Breast epithelium (tissue), 4 donors: ENCODE results near the gene STARD13. TPM values are rescaled to one million over a fixed set of nuclear protein-coding genes. Genes with fewer than 3 reads are reported as not detected.

Source experiments
- DNase-seq, 2 donors: peaks; one replicate each; pipeline ENCODE4 v3.0.0-alpha.2; 2019; ENCODE audit warnings: low spot score in 2 of 2
- H3K27ac ChIP-seq, 2 donors: fragments of 200-600 bp; sonication (generic) in 1 of 2; one replicate each; pipeline ENCODE4 v1.5.1; 2016 to 2019; ENCODE audit warnings: mild to moderate bottlenecking in 1 of 2
- H3K27me3 ChIP-seq, 2 donors: fragments of 200-600 bp; sonication (generic) in 1 of 2; one replicate each; pipeline versions ENCODE4 v1.5.1 to v1.6.0; 2017 to 2019; ENCODE audit warnings: control low read depth in 1 of 2, mild to moderate bottlenecking in 1 of 2
- H3K36me3 ChIP-seq: fragments of 200-600 bp; one replicate; pipeline ENCODE4 v1.5.1; 2019
- H3K4me1 ChIP-seq, 2 donors: fragments of 200-600 bp; sonication (generic); one replicate each; pipeline ENCODE4 v1.5.1; 2016 to 2019; ENCODE audit warnings: control low read depth in 1 of 2
- H3K4me3 ChIP-seq, 3 donors: fragments of 200-600 bp; sonication (generic); 1 replicate in 2 of 3; 2 replicates in 1 of 3; pipeline ENCODE4 v1.5.1; 2016 to 2019; ENCODE audit warnings: mild to moderate bottlenecking in 3 of 3, moderate library complexity in 2 of 3
- H3K9me3 ChIP-seq, 2 donors: fragments of 200-600 bp; sonication (generic) in 1 of 2; one replicate each; pipeline ENCODE4 v1.5.1; 2016 to 2019; ENCODE audit warnings: control low read depth in 1 of 2
- POLR2A ChIP-seq: fragments of 450-650 bp; IDR thresholded peaks from one replicate; pipeline ENCODE4 v1.6.1; 2016; ENCODE audit warnings: antibody characterized with exemption, mild to moderate bottlenecking, moderate library complexity
- POLR2AphosphoS5 ChIP-seq, 3 donors: sonication (generic); formaldehyde crosslinking; IDR thresholded peaks; one replicate each; pipeline ENCODE4 v1.6.1; 2017; ENCODE audit warnings: antibody characterized with exemption in 3 of 3
- intact Hi-C: fragments of 100-400 bp; cut with DNase I; formaldehyde crosslinking; loops from one replicate; pipeline ENCODE4 v1.15.1; 2023; ENCODE audit warnings: low total_unique reads
- total RNA-seq, 3 donors: library from RNA; depleted of rRNA; stranded (reverse); fragments of >200 nt; gene quantifications; one replicate each; pipeline ENCODE4 v1.1.0, GENCODE V29; 2016
- TF ChIP-seq, protein P1 (sequence below), 3 donors: fragments of 450-650 bp; IDR thresholded peaks; one replicate each; pipeline ENCODE4 v1.5.1; 2016 to 2017; ENCODE audit warnings: antibody characterized with exemption in 3 of 3, mild to moderate bottlenecking in 3 of 3, moderate library complexity in 3 of 3

STARD13 gene
- total RNA-seq, 3 donors from 2014 or later, result 42.4 to 62.3 (median 58.7) TPM

DNA sequence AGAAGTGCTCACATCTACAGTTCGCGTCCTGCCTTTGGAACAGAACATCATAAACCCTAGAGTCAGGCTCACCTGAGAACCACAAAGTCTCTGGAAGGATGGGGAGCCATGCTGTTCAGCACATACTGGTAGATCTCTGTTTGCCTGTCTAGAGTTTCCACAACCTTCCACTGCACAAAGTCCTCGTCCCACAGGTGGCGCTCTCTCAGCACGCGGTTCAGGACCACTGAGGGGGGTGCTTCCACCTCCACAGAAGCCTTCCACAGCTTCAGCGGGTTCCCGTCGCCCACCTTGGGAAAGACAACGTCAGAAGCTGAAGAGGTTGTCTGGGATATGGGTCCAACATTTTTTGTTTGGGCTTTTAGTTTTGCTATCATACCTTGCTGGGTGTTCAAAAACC, 175.8 kb downstream of the STARD13 start:
- H3K4me1 ChIP-seq, result peaks cover 0 to 8% of the 10 kb centered on the region in 2 donors
- no peaks in the 10 kb centered on the region for H3K9me3 ChIP-seq
- H3K27me3 ChIP-seq, result no peaks in the 10 kb centered on the region
- H3K36me3 ChIP-seq, result no peaks in the 10 kb centered on the region
- DNase-seq, result no peak
- H3K27ac ChIP-seq, result peak overlapping the region; percentile 78 to 82
- intact Hi-C loops, result no loop called here
- TF ChIP-seq POLR2A (no peak), POLR2AphosphoS5 (IDR thresholded peaks at IDR 0.05) (no peak)
- H3K4me3 ChIP-seq, result no peak overlapping the region

- TF ChIP-seq POLR2A (no peak), POLR2AphosphoS5 (IDR thresholded peaks at IDR 0.05) (no peak)
- DNase-seq, result no peak
- peaks cover 0 to 8% of the 10 kb centered on the region in 2 donors for H3K4me1 ChIP-seq
- intact Hi-C loops, result no loop called here
- no peaks in the 10 kb centered on the region for H3K27me3 ChIP-seq
- H3K4me3 ChIP-seq, result no peak overlapping the region
- H3K36me3 ChIP-seq, result peaks cover 3% of the 10 kb centered on the region
- peak overlapping the region in 1 of 2 donors; percentile 82 for H3K27ac ChIP-seq
- H3K9me3 ChIP-seq, result no peaks in the 10 kb centered on the region
These were observed 176.3 kb downstream of the STARD13 start for GRCh38 chr13:33109271-33109697.

GRCh38 chr13:33108620-33109019, 176.9 kb downstream of the STARD13 start:
- Histone ChIP-seq H3K4me3 (no peak overlapping the region), H3K27me3 (no peaks in the 10 kb centered on the region), H3K36me3 (peaks cover 4% of the 10 kb centered on the region), H3K27ac (no peak overlapping the region), H3K9me3 (no peaks in the 10 kb centered on the region), H3K4me1 (peaks cover 0 to 8% of the 10 kb centered on the region in 2 donors)
- no peak for DNase-seq
- intact Hi-C loops, result no loop called here
- no peak for TF ChIP-seq POLR2AphosphoS5 (IDR thresholded peaks at IDR 0.05)
- TF ChIP-seq, protein P1, sequence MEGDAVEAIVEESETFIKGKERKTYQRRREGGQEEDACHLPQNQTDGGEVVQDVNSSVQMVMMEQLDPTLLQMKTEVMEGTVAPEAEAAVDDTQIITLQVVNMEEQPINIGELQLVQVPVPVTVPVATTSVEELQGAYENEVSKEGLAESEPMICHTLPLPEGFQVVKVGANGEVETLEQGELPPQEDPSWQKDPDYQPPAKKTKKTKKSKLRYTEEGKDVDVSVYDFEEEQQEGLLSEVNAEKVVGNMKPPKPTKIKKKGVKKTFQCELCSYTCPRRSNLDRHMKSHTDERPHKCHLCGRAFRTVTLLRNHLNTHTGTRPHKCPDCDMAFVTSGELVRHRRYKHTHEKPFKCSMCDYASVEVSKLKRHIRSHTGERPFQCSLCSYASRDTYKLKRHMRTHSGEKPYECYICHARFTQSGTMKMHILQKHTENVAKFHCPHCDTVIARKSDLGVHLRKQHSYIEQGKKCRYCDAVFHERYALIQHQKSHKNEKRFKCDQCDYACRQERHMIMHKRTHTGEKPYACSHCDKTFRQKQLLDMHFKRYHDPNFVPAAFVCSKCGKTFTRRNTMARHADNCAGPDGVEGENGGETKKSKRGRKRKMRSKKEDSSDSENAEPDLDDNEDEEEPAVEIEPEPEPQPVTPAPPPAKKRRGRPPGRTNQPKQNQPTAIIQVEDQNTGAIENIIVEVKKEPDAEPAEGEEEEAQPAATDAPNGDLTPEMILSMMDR (IDR thresholded peaks at IDR 0.05), result no peak
- TF ChIP-seq POLR2A, result no peak

DNA sequence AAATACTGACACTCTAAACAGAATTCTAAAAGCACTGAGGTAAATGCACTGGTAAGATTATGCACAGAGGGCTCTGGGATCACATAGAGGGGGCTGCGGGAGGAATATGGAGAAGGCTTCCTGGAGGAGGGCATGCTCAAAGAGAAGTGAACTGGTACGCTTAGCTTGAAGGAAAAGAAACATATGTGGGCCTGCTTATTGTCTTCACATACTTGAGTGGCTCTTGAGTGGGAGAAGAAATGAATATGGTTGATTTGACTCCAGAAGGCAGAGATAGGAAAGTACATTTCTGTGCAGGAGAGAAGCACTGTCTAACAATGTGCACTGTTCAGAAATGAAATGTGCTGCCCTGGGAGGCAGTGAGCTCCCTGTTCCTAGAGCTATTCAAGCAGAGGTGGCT, 178.2 kb downstream of the STARD13 start:
- H3K9me3 ChIP-seq, result no peaks in the 10 kb centered on the region
- H3K27me3 ChIP-seq, result no peaks in the 10 kb centered on the region
- H3K4me1 ChIP-seq, result peaks cover 0 to 8% of the 10 kb centered on the region in 2 donors
- H3K4me3 ChIP-seq, result no peak overlapping the region
- intact Hi-C loops, result no loop called here
- TF ChIP-seq POLR2A (no peak), POLR2AphosphoS5 (IDR thresholded peaks at IDR 0.05) (no peak)
- TF ChIP-seq, protein P1 (IDR thresholded peaks at IDR 0.05), result no peak
- no peak overlapping the region for H3K27ac ChIP-seq
- no peak for DNase-seq
- peaks cover 4% of the 10 kb centered on the region for H3K36me3 ChIP-seq

GRCh38 chr13:33106656-33107360, 178.7 kb downstream of the STARD13 start:
- Histone ChIP-seq H3K4me1 (peaks cover 0 to 8% of the 10 kb centered on the region in 2 donors), H3K27ac (no peak overlapping the region), H3K27me3 (no peaks in the 10 kb centered on the region), H3K4me3 (no peak overlapping the region), H3K36me3 (peaks cover 4% of the 10 kb centered on the region), H3K9me3 (no peaks in the 10 kb centered on the region)
- DNase-seq, result no peak
- intact Hi-C loops, result no loop called here
- TF ChIP-seq, protein P1 (IDR thresholded peaks at IDR 0.05), result no peak
- TF ChIP-seq POLR2A, result no peak
- TF ChIP-seq POLR2AphosphoS5 (IDR thresholded peaks at IDR 0.05), result no peak

DNA sequence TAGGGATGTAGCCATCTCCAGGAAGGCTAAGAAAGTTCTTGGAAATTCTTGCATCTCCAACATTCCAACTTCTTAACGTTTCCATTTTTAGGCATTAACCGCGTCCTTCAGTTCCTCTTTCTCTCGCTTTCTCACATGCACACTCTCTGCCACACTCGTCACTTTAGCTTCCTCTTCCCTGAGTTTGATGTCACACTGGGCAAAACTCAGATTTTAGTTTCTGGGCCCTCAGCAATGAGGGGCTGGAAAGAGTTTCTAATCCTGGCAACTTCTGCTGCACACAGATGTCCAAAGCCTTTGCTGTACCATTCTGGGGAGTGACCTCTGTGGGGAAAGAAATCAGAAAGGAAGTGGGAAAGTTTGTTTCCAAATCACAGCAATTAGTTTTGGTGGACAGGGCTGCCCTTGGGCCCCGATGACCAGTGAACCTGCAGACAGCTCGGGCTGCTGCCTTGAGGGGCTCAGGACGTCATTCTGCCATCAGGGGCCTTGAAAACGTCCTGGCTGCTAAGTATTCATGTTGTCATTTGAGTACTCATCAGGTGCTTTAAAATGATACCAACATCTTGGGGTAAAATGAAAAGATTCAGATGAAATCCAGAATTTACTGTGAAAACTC, 180.1 kb downstream of the STARD13 start:
- peaks cover 4% of the 10 kb centered on the region for H3K36me3 ChIP-seq

More for the DNA sequence above, 180.1 kb downstream of the STARD13 start:
- Histone ChIP-seq H3K9me3 (no peaks in the 10 kb centered on the region), H3K4me1 (peaks cover 0 to 3% of the 10 kb centered on the region in 2 donors), H3K4me3 (no peak overlapping the region), H3K27ac (no peak overlapping the region), H3K27me3 (no peaks in the 10 kb centered on the region)
- TF ChIP-seq POLR2AphosphoS5 (IDR thresholded peaks at IDR 0.05) (no peak), POLR2A (no peak)
- TF ChIP-seq, protein P1 (IDR thresholded peaks at IDR 0.05), result no peak
- intact Hi-C loops, result no loop called here
- no peak for DNase-seq
